Measurements from ENCODE around the gene PARD3B.

GRCh38 chr2:204664708-204665121, 119.4 kb downstream of the PARD3B start:
- no peak for TF ChIP-seq CTCF (conservative IDR thresholded peaks at IDR 0.05 in 1 of 2, IDR thresholded peaks at IDR 0.05 in 1 of 2; ENCODE audit: low read depth in 1 of 2, low read length in 2 of 2)
- TF ChIP-seq EZH2 (IDR thresholded peaks at IDR 0.05; ENCODE audit: low read length, missing control alignments): no peak

All from fibroblast of lung (primary cell).